GM19025 (cell line): ENCODE results near the gene EIF2B4.
A peak's percentile ranks its signal among the peaks of the same experiment; 100 is the strongest.
"Not testable (repeated sequence)": the region's sequence is repeated elsewhere in the genome, so short reads cannot be mapped to it uniquely, and the experiment has no call there.

ENCODE experiments used
- ATAC-seq: cut with Tn5 transposase; IDR thresholded peaks from one replicate; pipeline ENCODE4 v1.9.1; 2021; ENCODE audit warnings: mild to moderate bottlenecking, low read depth, moderate library complexity; ENCODE audit not compliant: unreplicated experiment

The EIF2B4 gene

GRCh38 chr2:27378096-27378808, 8.1 kb upstream of the EIF2B4 start:
- ATAC-seq, result no peak

DNA sequence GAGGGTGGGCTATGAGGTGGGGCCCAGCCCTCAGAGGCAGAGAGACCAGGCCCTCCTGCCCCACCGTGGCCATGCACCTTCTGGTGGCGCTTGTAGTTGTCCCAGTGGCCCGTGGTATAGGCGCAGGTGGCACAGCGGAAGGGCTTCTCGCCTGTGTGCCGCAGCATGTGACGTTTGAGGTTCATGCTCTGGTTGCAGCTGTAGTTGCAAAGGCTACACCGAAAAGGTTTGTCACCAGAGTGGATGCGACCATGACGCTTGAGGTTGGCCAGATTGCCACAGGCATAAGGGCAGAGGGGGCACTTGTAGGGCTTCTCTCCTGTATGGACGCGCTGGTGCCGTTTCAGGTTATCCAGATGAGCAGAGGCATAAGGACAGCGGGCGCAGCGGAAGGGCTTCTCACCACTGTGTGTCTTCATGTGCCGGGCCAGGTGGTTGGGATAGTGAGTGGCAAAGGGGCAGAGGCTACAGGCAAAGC, 7.5 kb upstream of the EIF2B4 start:
- ATAC-seq, result no peak

- no peak for ATAC-seq
Measured at GRCh38 chr2:27376866-27377617, 6.9 kb upstream of the EIF2B4 start.

DNA sequence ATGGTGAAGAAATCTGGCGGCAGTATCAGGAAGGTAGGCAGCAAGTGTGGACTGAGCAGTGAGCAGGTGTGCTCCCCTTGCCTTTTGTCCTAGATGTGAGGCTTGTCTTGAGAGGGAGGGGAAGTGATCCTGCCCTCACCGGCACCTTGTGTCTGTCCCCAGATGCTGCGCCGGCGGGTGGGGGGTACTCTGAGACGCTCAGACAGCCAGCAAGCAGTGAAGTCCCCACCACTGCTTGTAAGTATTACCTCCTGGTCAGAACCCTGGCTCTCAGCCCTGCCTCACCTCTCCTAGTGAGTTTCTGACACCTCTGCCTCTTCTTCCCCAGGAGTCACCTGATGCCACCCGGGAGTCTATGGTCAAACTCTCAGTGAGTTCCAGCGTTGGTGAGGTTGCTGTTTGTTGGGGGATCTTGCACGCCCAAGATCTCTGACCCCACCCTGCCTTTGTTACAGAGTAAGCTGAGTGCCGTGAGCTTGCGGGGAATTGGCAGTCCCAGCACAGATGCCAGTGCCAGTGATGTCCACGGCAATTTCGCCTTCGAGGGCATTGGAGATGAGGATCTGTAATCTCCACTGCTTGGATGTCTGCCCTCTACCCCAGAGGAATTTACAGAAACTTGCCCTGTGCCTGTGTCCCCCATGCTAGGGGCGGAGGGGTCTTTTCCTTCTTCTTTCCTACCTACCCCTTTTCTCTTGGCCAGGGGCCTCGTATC, 6.2 kb upstream of the EIF2B4 start:
- ATAC-seq, result no peak

- no peak for ATAC-seq
Measured at GRCh38 chr2:27375513-27376099, 5.5 kb upstream of the EIF2B4 start.

DNA sequence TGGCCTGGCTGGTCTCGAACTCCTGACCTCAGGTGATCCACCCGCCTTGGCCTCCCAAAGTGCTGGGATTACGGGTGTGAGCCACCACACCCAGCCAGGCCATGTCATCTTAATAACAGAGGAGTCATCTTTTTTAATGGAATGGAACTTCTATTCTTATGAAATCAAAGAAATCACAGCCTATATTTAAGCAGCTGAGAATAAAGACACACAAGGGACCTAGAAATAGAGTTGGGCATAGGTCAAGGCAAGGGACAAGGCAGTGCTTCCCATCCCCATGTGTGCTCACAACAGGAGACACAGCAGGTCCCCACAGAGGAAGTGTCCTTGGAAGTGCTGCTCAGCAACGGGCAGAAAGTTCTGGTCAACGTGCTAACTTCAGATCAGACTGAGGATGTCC, 3.4 kb upstream of the EIF2B4 start:
- ATAC-seq, result no peak

DNA sequence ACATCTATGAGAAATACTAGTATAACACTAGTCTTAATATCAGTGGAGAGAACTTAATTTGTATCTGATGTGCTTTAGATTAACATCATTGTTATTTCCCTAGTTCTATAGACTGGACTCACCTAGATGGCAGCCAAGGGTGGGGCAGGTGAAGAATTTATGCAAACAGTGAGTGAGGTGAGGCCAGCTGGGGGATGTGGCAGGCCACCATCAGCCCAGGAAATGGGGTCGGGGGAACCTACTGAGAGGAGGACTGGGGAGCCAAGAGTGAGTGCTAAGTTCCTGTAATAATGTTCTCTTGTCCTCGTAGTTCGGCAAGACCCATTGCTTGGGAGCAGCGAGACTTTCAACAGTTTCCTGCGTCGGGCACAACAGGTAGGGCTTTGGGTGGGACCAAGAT, 2.8 kb upstream of the EIF2B4 start:
- no peak for ATAC-seq

DNA sequence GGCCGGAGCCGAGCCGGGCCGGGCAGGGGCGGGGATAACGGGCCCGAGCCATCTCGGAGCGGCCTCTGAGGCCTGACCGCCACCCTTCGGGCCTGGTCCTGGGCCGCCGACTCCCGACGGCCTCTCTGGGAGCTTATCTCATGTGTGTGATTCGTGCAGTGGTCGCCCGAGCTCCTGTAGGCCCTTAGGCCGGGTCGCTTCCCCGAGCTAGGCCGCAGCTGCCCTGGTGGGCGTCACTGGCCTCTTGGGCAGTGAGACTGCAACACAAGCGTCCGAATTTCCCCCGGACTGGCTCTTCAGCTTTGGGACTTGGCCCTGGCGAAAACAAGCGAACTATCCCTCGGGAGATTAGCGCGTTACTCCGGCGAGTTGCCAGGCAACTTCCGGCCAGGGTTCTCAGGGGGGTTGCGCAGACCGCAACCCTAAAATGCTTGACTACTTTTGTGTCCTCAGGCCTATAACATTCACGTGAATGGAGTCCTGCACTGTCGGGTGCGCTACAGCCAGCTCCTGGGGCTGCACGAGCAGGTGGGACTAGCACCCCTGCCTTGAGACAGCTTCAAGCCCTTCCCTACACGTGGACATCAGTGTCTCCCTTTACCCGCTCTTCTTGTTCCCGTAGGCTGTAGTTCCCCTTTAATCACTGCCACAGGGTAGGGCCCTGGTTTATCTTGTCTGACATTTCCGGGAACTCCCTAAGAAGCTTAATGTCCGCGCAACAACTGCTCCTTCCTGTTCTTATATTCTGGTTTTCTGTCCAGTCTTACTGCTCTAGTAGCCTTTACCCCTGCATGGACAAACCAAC, 880 bp upstream of the EIF2B4 start:
- peak; percentile 16 for ATAC-seq

DNA sequence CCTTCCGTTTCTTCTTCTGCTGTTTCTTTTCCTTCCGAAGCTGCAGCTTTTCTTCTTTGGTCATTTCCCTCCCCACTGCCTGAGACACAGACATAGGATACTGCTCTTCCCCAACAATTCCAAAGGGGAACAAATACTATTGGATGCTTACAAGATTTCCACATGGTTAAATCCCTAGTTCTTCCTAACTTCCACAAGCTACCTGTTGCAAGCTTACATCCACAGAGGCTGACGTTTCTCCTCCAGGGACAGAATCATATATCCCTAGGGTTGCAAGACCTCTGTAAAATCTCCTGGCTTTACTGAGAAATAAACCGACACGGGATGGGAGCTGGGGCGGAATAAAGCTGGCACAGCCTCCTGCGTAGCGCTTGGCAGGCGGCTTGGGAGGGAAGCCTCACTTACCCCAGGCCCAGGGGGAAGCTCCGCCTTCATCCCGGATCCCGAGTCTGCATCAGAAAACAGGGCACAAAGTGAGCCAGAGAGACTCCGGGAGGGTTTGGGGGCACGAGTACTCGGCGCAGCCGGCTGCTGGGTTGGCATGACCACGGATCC, 590 bp downstream of the EIF2B4 start:
- ATAC-seq, result peak; percentile 12

DNA sequence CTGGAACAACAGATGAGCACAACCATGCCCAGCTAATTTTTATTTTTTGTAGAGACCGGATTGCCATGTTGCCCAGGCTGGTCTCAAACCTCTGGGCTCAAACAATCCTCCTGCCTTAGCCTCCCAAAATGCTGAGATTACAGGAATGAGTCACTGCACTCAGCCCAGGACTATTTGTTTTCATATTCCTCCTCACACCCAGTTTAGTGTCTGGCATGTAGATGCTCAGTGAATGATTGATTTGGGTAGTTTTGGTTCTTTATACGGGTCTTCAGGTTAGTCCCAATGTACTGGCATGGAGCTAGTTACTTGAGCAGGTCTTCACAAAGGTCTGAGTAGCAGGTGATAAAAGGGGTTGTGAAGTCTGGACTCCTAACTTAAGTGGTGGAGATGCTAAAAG, 6.2 kb downstream of the EIF2B4 start:
- no peak for ATAC-seq

- ATAC-seq, result no peak
Measured at GRCh38 chr2:27362678-27363420, 7.3 kb downstream of the EIF2B4 start.

DNA sequence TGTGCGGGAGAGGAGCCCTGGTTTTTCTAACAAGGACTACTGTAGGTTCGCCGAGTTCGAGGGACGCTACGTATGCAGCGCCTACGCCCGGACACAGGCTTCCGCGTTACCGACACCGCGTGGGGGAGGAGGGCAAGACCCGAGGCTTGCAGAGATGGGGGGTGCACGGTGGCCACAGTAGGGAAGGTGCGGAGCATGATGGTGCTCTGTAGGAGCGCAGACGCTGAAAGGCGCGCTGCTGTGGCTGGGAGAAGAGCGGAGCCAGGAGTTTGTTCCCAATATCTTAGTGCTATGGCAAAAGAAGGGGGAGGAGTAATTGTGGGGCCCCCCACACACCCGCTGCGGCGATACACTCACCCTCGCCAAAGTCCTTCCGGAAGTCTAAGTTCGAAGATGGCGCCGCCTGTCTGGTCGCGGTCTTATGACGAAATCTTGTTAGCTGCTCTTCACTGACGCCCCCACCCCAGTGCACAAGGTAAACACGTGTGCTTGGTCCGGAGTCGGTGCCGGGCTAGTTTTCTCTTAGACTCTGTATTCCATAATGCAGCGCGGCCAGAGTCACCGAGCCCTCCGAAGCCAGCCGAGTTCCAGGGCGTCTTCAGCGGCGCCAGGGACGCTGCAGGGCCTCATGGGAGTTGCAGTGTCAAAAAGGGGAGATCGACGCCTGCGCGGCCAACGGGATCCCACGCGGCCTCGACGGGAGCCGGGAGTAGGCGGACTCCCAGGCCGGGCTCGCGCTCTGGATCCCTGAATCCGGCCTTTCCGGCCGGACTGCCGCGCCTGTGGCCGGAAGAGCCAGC, 13.6 kb downstream of the EIF2B4 start, which contains the start of gene GTF3C2:
TSS of gene GTF3C2 (minus strand) at position 383 of the 800 bp plus-strand sequence. CDS start 13,210 bp downstream, outside the sequence.
- ATAC-seq, result peak; percentile 82

DNA sequence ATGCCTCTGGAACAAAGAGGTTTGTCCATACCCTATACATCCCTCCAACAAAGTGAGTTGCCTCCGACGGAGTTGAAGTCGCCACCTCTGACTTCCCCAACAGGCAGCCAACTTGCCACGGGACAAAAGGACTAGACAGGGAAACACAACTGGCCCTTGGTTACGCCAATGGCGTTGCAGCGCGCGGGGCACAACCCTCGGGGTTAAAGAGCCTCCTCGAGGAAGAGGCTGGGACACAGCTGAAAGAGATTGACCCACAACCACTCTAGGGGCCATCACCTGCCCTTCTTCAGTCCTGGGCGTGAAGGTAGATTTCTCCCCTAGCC, 14.1 kb downstream of the EIF2B4 start:
- ATAC-seq, result peak; percentile 21

DNA sequence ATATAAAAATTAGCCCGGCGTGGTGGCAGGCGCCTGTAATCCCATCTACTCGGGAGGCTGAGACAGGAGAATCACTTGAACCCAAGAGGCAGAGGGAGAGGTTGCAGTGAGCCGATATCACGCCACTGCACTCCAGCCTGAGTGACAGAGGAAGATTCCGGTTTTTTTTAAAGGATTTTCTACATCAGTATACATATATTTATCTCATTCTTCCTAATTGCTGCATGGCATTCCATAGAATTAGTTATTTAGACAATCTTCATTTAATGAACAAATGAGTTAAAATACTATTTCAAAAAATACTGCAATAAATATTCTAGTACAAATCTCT, 15.6 kb downstream of the EIF2B4 start:
- no peak for ATAC-seq

DNA sequence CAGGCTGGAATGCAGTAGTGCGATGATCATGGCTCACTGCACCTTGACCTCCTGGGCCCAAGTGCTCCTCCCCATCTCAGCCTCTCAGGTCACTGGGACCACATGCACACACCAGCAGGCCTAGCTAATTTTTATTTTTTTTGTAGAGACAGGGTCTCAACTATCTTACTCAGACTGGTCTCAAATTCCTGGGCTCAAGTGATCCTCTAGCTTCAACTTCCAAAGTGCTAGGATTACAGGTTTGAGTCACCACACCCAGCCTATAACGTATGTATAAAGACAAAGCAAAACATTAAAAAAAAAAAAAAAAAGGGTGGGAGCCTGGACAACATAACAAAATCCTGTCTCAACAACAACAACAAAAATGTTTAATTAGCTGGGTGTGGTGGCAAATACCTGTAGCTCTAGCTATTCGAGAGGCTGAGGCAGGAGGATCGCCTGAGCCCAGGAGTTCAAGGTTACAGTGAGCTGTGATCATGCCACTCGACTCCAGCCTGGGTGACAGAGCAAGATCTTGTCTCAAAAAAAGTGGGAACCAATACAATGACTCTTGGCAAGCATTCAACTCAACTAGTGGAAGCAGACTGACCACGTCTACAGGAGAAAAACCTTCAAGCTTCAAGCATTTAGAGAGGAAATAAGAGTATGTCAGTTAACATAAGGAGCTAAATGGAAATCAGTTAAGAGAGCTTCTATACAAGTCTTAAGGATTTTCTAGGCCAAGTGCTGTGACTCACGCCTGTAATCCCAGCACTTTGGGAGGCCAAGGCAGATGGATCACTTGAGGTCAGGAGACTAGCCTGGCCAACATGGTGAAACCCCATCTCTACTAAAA, 16.2 kb downstream of the EIF2B4 start:
- ATAC-seq, result no peak

- ATAC-seq, result not testable (repeated sequence)
Measured at GRCh38 chr2:27353386-27353761, 16.8 kb downstream of the EIF2B4 start.

GRCh38 chr2:27351802-27352598, 18.1 kb downstream of the EIF2B4 start:
- ATAC-seq, result no peak
